HCT116 (cell line): ENCODE data around the gene GPR84. TPM values are rescaled to one million over a fixed set of nuclear protein-coding genes. Genes with fewer than 3 reads are reported as not detected.

Experiments
- ATAC-seq: fragments of 200-7000 bp; cut with Tn5 transposase; 2 replicates; pipeline ENCODE4 v1.9.1; 2020; ENCODE audit warnings: mild to moderate bottlenecking, moderate library complexity
- BruUV-seq: library from RNA; stranded (reverse); fragments of 400-500 nt; replicated peaks from 2 replicates; lab custom pipeline; 2021; lab: Mats Ljungman, UMichigan
- CTCF ChIA-PET: fragments of 300-600 bp; sonication (Branson Sonifier 250); formaldehyde crosslinking; loops from one replicate; lab custom pipeline; 2021; ENCODE audit warnings: antibody characterized with exemption; lab: Charles Lee
- POLR2A ChIA-PET: fragments of 300-600, 350-600 bp; sonication (Branson Sonifier 250); formaldehyde crosslinking; loops from one replicate; lab custom pipeline; 2021; ENCODE audit warnings: antibody characterized with exemption; lab: Charles Lee
- RAD21 ChIA-PET, 2 experiments: fragments of 300-600 bp; sonication (Branson Sonifier 250); formaldehyde crosslinking; loops; one replicate each; lab custom pipeline; 2023; ENCODE audit warnings: low total read pairs in 2 of 2; ENCODE audit not compliant: uncharacterized antibody in 2 of 2, unreplicated experiment in 2 of 2, low non-redundant PET in 1 of 2; lab: Charles Lee
- DNase-seq: peaks from one replicate; pipeline ENCODE4 v3.0.0-alpha.2; 2010; ENCODE audit warnings: low read depth, low spot score
- H2AFZ ChIP-seq: fragments of 200-600 bp; shearing (Covaris generic), sonication (generic); 2 replicates; pipeline ENCODE4 v1.6.1; 2017; ENCODE audit warnings: low read depth, mixed run types, mixed read lengths, antibody characterized with exemption, low read length; ENCODE audit not compliant: poor library complexity, severe bottlenecking
- H3K27ac ChIP-seq: 2 replicates; pipeline ENCODE4 v1.5.1; 2012; ENCODE audit warnings: low read depth, low read length
- H3K27me3 ChIP-seq: fragments of 200-600 bp; sonication (generic); 2 replicates; pipeline ENCODE4 v1.6.1; 2016; ENCODE audit warnings: mixed run types, low read length, mixed read lengths; ENCODE audit not compliant: insufficient read depth
- H3K36me3 ChIP-seq, 2 experiments: fragments of 200-500 bp in 1 of 2; fragments of 200-600 bp in 1 of 2; sonication (Bioruptor generic) in 1 of 2; sonication (generic) in 1 of 2; 2 replicates each; pipeline versions ENCODE4 v1.5.1 to v1.6.1; 2014 to 2016; ENCODE audit warnings: low read length in 2 of 2, inconsistent platforms in 1 of 2, mixed read lengths in 1 of 2, mixed run types in 1 of 2; ENCODE audit not compliant: insufficient read depth in 2 of 2, control insufficient read depth in 1 of 2
- H3K4me1 ChIP-seq, 2 experiments: fragments of 200-600 bp in 1 of 2; sonication (generic) in 1 of 2; 2 replicates each; pipeline versions ENCODE4 v1.5.1 to v1.6.1; 2012 to 2017; ENCODE audit warnings: low read length in 2 of 2, inconsistent platforms in 1 of 2, mild to moderate bottlenecking in 1 of 2, mixed read lengths in 1 of 2, mixed run types in 1 of 2, moderate library complexity in 1 of 2; ENCODE audit not compliant: insufficient read depth in 2 of 2, control insufficient read depth in 1 of 2
- H3K4me2 ChIP-seq: fragments of 200-600 bp; sonication (generic); 2 replicates; pipeline ENCODE4 v1.6.1; 2017; ENCODE audit warnings: mixed run types, low read length, mixed read lengths
- H3K4me3 ChIP-seq, 2 experiments: fragments of 200-600 bp in 1 of 2; sonication (generic) in 1 of 2; replicated peaks in 1 of 2; 2 replicates each; pipeline ENCODE4 v1.5.1; 2011 to 2016; ENCODE audit warnings: low read length in 2 of 2, control low read depth in 1 of 2, low read depth in 1 of 2, mild to moderate bottlenecking in 1 of 2, mixed read lengths in 1 of 2, mixed run types in 1 of 2
- H3K79me2 ChIP-seq: fragments of 200-600 bp; sonication (generic); 2 replicates; pipeline ENCODE4 v1.6.1; 2017; ENCODE audit warnings: mild to moderate bottlenecking, mixed run types, low read length, moderate library complexity, mixed read lengths; ENCODE audit not compliant: insufficient read depth
- H3K9ac ChIP-seq: fragments of 200-600 bp; sonication (generic); 2 replicates; pipeline ENCODE4 v1.6.1; 2016; ENCODE audit warnings: low read length, mixed read lengths
- H3K9me2 ChIP-seq: fragments of 200-600 bp; sonication (generic), shearing (Covaris generic); 2 replicates; pipeline ENCODE4 v1.6.1; 2017; ENCODE audit warnings: mixed run types, mild to moderate bottlenecking, moderate library complexity; ENCODE audit not compliant: insufficient read depth
- H3K9me3 ChIP-seq, 2 experiments: fragments of 200-500 bp in 1 of 2; fragments of 200-600 bp in 1 of 2; sonication (Bioruptor generic) in 1 of 2; sonication (generic) in 1 of 2; 2 replicates each; pipeline ENCODE4 v1.6.1; 2014 to 2017; ENCODE audit warnings: low read length in 2 of 2, mixed read lengths in 2 of 2, inconsistent platforms in 1 of 2, low read depth in 1 of 2, mild to moderate bottlenecking in 1 of 2, mixed run types in 1 of 2, moderate library complexity in 1 of 2; ENCODE audit not compliant: control insufficient read depth in 1 of 2, insufficient read depth in 1 of 2
- H4K20me1 ChIP-seq: fragments of 200-600 bp; sonication (generic), shearing (Covaris generic); 2 replicates; pipeline ENCODE4 v1.6.1; 2017; ENCODE audit warnings: mixed run types, mild to moderate bottlenecking, moderate library complexity; ENCODE audit not compliant: insufficient read depth
- ATF3 ChIP-seq: IDR thresholded peaks from 2 replicates; pipeline ENCODE4 v1.6.1; 2012
- CBX3 ChIP-seq: IDR thresholded peaks from 2 replicates; pipeline ENCODE4 v1.6.1; 2012; ENCODE audit warnings: low read depth
- CEBPB ChIP-seq: IDR thresholded peaks from 2 replicates; pipeline ENCODE4 v1.6.1; 2012; ENCODE audit warnings: low read depth
- CTCF ChIP-seq, 3 experiments: fragments of 200-600 bp in 1 of 3; sonication (generic) in 1 of 3; IDR thresholded peaks in 2 of 3; conservative IDR thresholded peaks in 1 of 3; 2 replicates each; pipeline ENCODE4 v1.5.1; 2012 to 2017; ENCODE audit warnings: low read depth in 2 of 3, low read length in 2 of 3, antibody characterized with exemption in 1 of 3, borderline replicate concordance in 1 of 3, control low read depth in 1 of 3, mild to moderate bottlenecking in 1 of 3, mixed read lengths in 1 of 3, mixed run types in 1 of 3, moderate library complexity in 1 of 3; ENCODE audit not compliant: insufficient read depth in 1 of 3
- EGR1 ChIP-seq: IDR thresholded peaks from 2 replicates; pipeline ENCODE4 v1.6.1; 2012; ENCODE audit warnings: low read depth
- ELF1 ChIP-seq: IDR thresholded peaks from 2 replicates; pipeline ENCODE4 v1.6.1; 2012; ENCODE audit warnings: low read depth, borderline replicate concordance
- EZH2 ChIP-seq: fragments of 200-600 bp; sonication (generic); IDR thresholded peaks from 2 replicates; pipeline ENCODE4 v1.6.1; 2017; ENCODE audit warnings: antibody characterized with exemption, mixed run types
- FOSL1 ChIP-seq: IDR thresholded peaks from 2 replicates; pipeline ENCODE4 v1.6.1; 2012; ENCODE audit warnings: low read depth
- JUND ChIP-seq: IDR thresholded peaks from 2 replicates; pipeline ENCODE4 v1.6.1; 2012
- MAX ChIP-seq: IDR thresholded peaks from 2 replicates; pipeline ENCODE4 v1.6.1; 2012
- POLR2A ChIP-seq: IDR thresholded peaks from 2 replicates; pipeline ENCODE4 v1.7.0; 2011; ENCODE audit warnings: borderline replicate concordance; ENCODE audit not compliant: insufficient read depth, insufficient read length; ENCODE audit errors: extremely low read depth
- RAD21 ChIP-seq: IDR thresholded peaks from 2 replicates; pipeline ENCODE4 v1.6.1; 2012; ENCODE audit warnings: low read depth, mild to moderate bottlenecking
- SIN3A ChIP-seq: IDR thresholded peaks from 2 replicates; pipeline ENCODE4 v1.6.1; 2012; ENCODE audit warnings: low read depth
- SP1 ChIP-seq: IDR thresholded peaks from 2 replicates; pipeline ENCODE4 v1.6.1; 2012; ENCODE audit warnings: low read depth
- TCF7L2 ChIP-seq: IDR thresholded peaks from 2 replicates; pipeline ENCODE4 v1.7.0; 2011; ENCODE audit warnings: borderline replicate concordance, inconsistent platforms; ENCODE audit not compliant: insufficient read depth, insufficient read length; ENCODE audit errors: extremely low read depth
- YY1 ChIP-seq: IDR thresholded peaks from 2 replicates; pipeline ENCODE4 v1.6.1; 2011; ENCODE audit warnings: low read length, low read depth, moderate library complexity, mild to moderate bottlenecking; ENCODE audit not compliant: insufficient replicate concordance; ENCODE audit errors: extremely low read depth
- ZBTB33 ChIP-seq: IDR thresholded peaks from 2 replicates; pipeline ENCODE4 v1.6.1; 2011; ENCODE audit warnings: mild to moderate bottlenecking, low read length, moderate library complexity; ENCODE audit not compliant: insufficient replicate concordance; ENCODE audit errors: extremely low read depth
- ZFX ChIP-seq: fragments of 450-650 bp; IDR thresholded peaks from 2 replicates; pipeline ENCODE4 v1.6.1; 2017
- ZNF274 ChIP-seq: fragments of 200-500 bp; sonication (Bioruptor generic); IDR thresholded peaks from 2 replicates; pipeline ENCODE4 v1.6.1; 2014; ENCODE audit warnings: mild to moderate bottlenecking, low read depth, low read length, inconsistent platforms
- intact Hi-C: fragments of 100-400 bp; cut with micrococcal nuclease; formaldehyde crosslinking; loops from 2 replicates; pipeline ENCODE4 v1.10.0; 2022
- total RNA-seq: library from RNA; stranded (reverse); gene quantifications from one replicate; pipeline ENCODE4 v1.2.1, GENCODE V29; 2021; ENCODE audit not compliant: unreplicated experiment

Gene GPR84
- total RNA-seq, 1 experiment from 2014 or later, result not detected

- TF ChIP-seq ATF3, result no peak
Measured at GRCh38 chr12:54397157-54397556, 32.9 kb upstream of the GPR84 start (continued).

GRCh38 chr12:54395545-54395944 is 31.3 kb upstream of the GPR84 start:
- H2AFZ ChIP-seq, result no peak overlapping the region
- H3K9ac ChIP-seq, result no peak overlapping the region
- peaks cover 6 to 16% of the 10 kb centered on the region in 2 experiments; a peak in 3 of 4 replicates for H3K4me1 ChIP-seq
- ChIA-PET CTCF (interaction anchor here (0.8 to 1.5 kb wide), 4 partner anchors 10 to 45 kb away, joined by 3 to 7 read pairs (median 4); no protein-coding TSS in a partner anchor), POLR2A (no interaction called here), RAD21 (no interaction called here)
- H4K20me1 ChIP-seq, result no peaks in the 10 kb centered on the region
- no peak overlapping the region for H3K27ac ChIP-seq
- H3K79me2 ChIP-seq, result no peaks in the 10 kb centered on the region
- no peak for ATAC-seq
- no TSS peak for BruUV-seq
- no peak for DNase-seq
- H3K4me2 ChIP-seq, result no peak overlapping the region
- no peaks in the 10 kb centered on the region for H3K9me2 ChIP-seq
- no peaks in the 10 kb centered on the region for H3K27me3 ChIP-seq
- peaks cover 27 to 29% of the 10 kb centered on the region in 2 experiments; a peak in 3 of 4 replicates for H3K36me3 ChIP-seq
- H3K4me3 ChIP-seq, result no peak overlapping the region
- no peaks in the 10 kb centered on the region for H3K9me3 ChIP-seq
- intact Hi-C loops, result no loop called here
- TF ChIP-seq EZH2 (no peak), CBX3 (no peak), EGR1 (no peak), MAX (no peak), CTCF (IDR thresholded peaks at IDR 0.05 in 2 of 3, conservative IDR thresholded peaks at IDR 0.05 in 1 of 3; ENCODE audit: borderline replicate concordance in 1 of 3, insufficient read depth in 1 of 3, low read depth in 2 of 3, low read length in 2 of 3) (no peak), ZNF274 (no peak), TCF7L2 (no peak), RAD21 (no peak), SP1 (no peak), SIN3A (no peak), YY1 (no peak), POLR2A (no peak), CEBPB (no peak), JUND (no peak), ZFX (no peak), ATF3 (no peak), FOSL1 (no peak), ELF1 (no peak), ZBTB33 (no peak)
